H9 (cell line): ENCODE measurements around the gene MAST2. TPM values are rescaled to one million over a fixed set of nuclear protein-coding genes. Genes with fewer than 3 reads are reported as not detected.

ENCODE experiments used
- DNase-seq: peaks from one replicate; pipeline ENCODE4 v3.0.0-alpha.2; 2017
- H2AFZ ChIP-seq: one replicate; pipeline ENCODE4 v1.6.1; 2013; ENCODE audit warnings: mild to moderate bottlenecking, low read length, control low read depth, moderate library complexity
- H2AK5ac ChIP-seq: 2 replicates; pipeline ENCODE4 v1.6.1; 2013; ENCODE audit warnings: low read length, control low read depth, mixed read lengths; ENCODE audit not compliant: insufficient read length
- H2BK120ac ChIP-seq: one replicate; pipeline ENCODE4 v1.6.1; 2013; ENCODE audit warnings: low read depth, mild to moderate bottlenecking, low read length, control low read depth, inconsistent platforms; ENCODE audit not compliant: poor library complexity, severe bottlenecking
- H2BK12ac ChIP-seq: 2 replicates; pipeline ENCODE4 v1.6.1; 2013; ENCODE audit warnings: low read length, control low read depth, mixed read lengths, low read depth; ENCODE audit not compliant: insufficient read length
- H2BK15ac ChIP-seq: 2 replicates; pipeline ENCODE4 v1.6.1; 2013; ENCODE audit warnings: low read depth, low read length, control low read depth
- H2BK20ac ChIP-seq: one replicate; pipeline ENCODE4 v1.6.1; 2013; ENCODE audit warnings: low read depth, mild to moderate bottlenecking, low read length, control low read depth, inconsistent platforms; ENCODE audit not compliant: poor library complexity, severe bottlenecking
- H2BK5ac ChIP-seq: 2 replicates; pipeline ENCODE4 v1.6.1; 2013; ENCODE audit warnings: low read length, control low read depth, mixed read lengths; ENCODE audit not compliant: insufficient read length
- H3K14ac ChIP-seq: 2 replicates; pipeline ENCODE4 v1.6.1; 2013; ENCODE audit warnings: low read length, control low read depth; ENCODE audit not compliant: insufficient read depth
- H3K18ac ChIP-seq: 2 replicates; pipeline ENCODE4 v1.6.1; 2013; ENCODE audit warnings: low read depth, mild to moderate bottlenecking, mixed read lengths, low read length, control low read depth; ENCODE audit not compliant: insufficient read length
- H3K23ac ChIP-seq: 2 replicates; pipeline ENCODE4 v1.6.1; 2013; ENCODE audit warnings: low read length, control low read depth, mixed read lengths, low read depth; ENCODE audit not compliant: insufficient read length
- H3K23me2 ChIP-seq: 2 replicates; pipeline ENCODE4 v1.6.1; 2013; ENCODE audit warnings: low read depth, mild to moderate bottlenecking, mixed read lengths, low read length, control low read depth; ENCODE audit not compliant: insufficient read length, poor library complexity, severe bottlenecking
- H3K27ac ChIP-seq: 2 replicates; pipeline ENCODE4 v1.5.1; 2013; ENCODE audit warnings: low read length, control low read depth, mixed read lengths, low read depth; ENCODE audit not compliant: insufficient read length
- H3K27me3 ChIP-seq: 2 replicates; pipeline ENCODE4 v1.6.1; 2013; ENCODE audit warnings: low read length, control low read depth, inconsistent platforms; ENCODE audit not compliant: insufficient read depth
- H3K4ac ChIP-seq: 2 replicates; pipeline ENCODE4 v1.6.1; 2013; ENCODE audit warnings: low read depth, mild to moderate bottlenecking, control low read depth, inconsistent platforms, low read length, moderate library complexity
- H3K4me1 ChIP-seq: 2 replicates; pipeline ENCODE4 v1.6.1; 2013; ENCODE audit warnings: low read length, control low read depth, inconsistent platforms; ENCODE audit not compliant: insufficient read depth
- H3K4me2 ChIP-seq: 2 replicates; pipeline ENCODE4 v1.6.1; 2013; ENCODE audit warnings: low read length, control low read depth, mixed read lengths; ENCODE audit not compliant: insufficient read length, insufficient read depth
- H3K56ac ChIP-seq: 2 replicates; pipeline ENCODE4 v1.6.1; 2013; ENCODE audit warnings: low read depth, mild to moderate bottlenecking, mixed read lengths, low read length, control low read depth; ENCODE audit not compliant: insufficient read length
- H3K79me1 ChIP-seq: 2 replicates; pipeline ENCODE4 v1.6.1; 2013; ENCODE audit warnings: low read depth, mild to moderate bottlenecking, moderate library complexity, low read length, control low read depth, inconsistent platforms; ENCODE audit not compliant: insufficient read depth, poor library complexity, severe bottlenecking
- H3K79me2 ChIP-seq: 2 replicates; pipeline ENCODE4 v1.6.1; 2013; ENCODE audit warnings: low read length, control low read depth, inconsistent platforms; ENCODE audit not compliant: insufficient read depth
- H3K9ac ChIP-seq: 2 replicates; pipeline ENCODE4 v1.6.1; 2013; ENCODE audit warnings: low read length, control low read depth, mixed read lengths; ENCODE audit not compliant: insufficient read length; ENCODE audit errors: extremely low read depth
- H3K9me3 ChIP-seq: one replicate; pipeline ENCODE4 v1.6.1; 2013; ENCODE audit warnings: low read depth, low read length, inconsistent platforms; ENCODE audit not compliant: control insufficient read depth
- H3T11ph ChIP-seq: one replicate; pipeline ENCODE4 v1.6.1; 2013; ENCODE audit warnings: mild to moderate bottlenecking, low read length, control low read depth, inconsistent platforms
- H4K20me1 ChIP-seq: one replicate; pipeline ENCODE4 v1.6.1; 2013; ENCODE audit not compliant: control insufficient read depth, insufficient read length, insufficient read depth
- H4K5ac ChIP-seq: 2 replicates; pipeline ENCODE4 v1.6.1; 2013; ENCODE audit warnings: low read depth, mild to moderate bottlenecking, mixed read lengths, low read length, control low read depth; ENCODE audit not compliant: insufficient read length
- H4K8ac ChIP-seq: replicated peaks from 2 replicates; pipeline ENCODE4 v1.6.1; 2013; ENCODE audit warnings: low read length, control low read depth, mixed read lengths, low read depth; ENCODE audit not compliant: insufficient read length
- H4K91ac ChIP-seq: 2 replicates; pipeline ENCODE4 v1.6.1; 2013; ENCODE audit warnings: low read depth, mild to moderate bottlenecking, moderate library complexity, mixed read lengths, low read length, control low read depth; ENCODE audit not compliant: insufficient read length
- H3K27ac Mint-ChIP-seq, 3 experiments: 2 replicates in 2 of 3; 3 replicates in 1 of 3; pipeline ENCODE4 v1.8.0; 2020 to 2021; ENCODE audit warnings: mixed read lengths in 3 of 3, mild to moderate bottlenecking in 1 of 3, moderate library complexity in 1 of 3
- H3K27me3 Mint-ChIP-seq: 2 replicates; pipeline ENCODE4 v1.8.0; 2021; ENCODE audit warnings: low read depth, mild to moderate bottlenecking, moderate library complexity, mixed read lengths
- H3K36me3 Mint-ChIP-seq, 3 experiments: 2 replicates in 2 of 3; 3 replicates in 1 of 3; pipeline ENCODE4 v1.8.0; 2020 to 2021; ENCODE audit warnings: low read depth in 3 of 3, mixed read lengths in 3 of 3; ENCODE audit not compliant: insufficient read depth in 1 of 3
- H3K4me1 Mint-ChIP-seq, 2 experiments: 2 replicates each; pipeline ENCODE4 v1.8.0; 2020; ENCODE audit warnings: mixed read lengths in 2 of 2
- H3K4me3 Mint-ChIP-seq, 2 experiments: 2 replicates in 1 of 2; 3 replicates in 1 of 2; pipeline ENCODE4 v1.8.0; 2020 to 2021; ENCODE audit warnings: mild to moderate bottlenecking in 2 of 2, mixed read lengths in 2 of 2, moderate library complexity in 1 of 2
- H3K9me3 Mint-ChIP-seq, 2 experiments: 2 replicates in 1 of 2; 3 replicates in 1 of 2; pipeline ENCODE4 v1.8.0; 2020; ENCODE audit warnings: mild to moderate bottlenecking in 2 of 2, mixed read lengths in 2 of 2, moderate library complexity in 1 of 2
- WGBS: extraction: QIAGEN DNeasy Blood & Tissue Kit; methylation state at CpG from one replicate; pipeline ENCODE4 v1.1.7; 2013; ENCODE audit warnings: missing lambda C conversion rate, low lambda C conversion rate, mixed read lengths; ENCODE audit not compliant: insufficient read length; ENCODE audit errors: extremely low coverage; 5-methylcytosine and 5-hydroxymethylcytosine counted together
- total RNA-seq: library from RNA; stranded (reverse); gene quantifications from 2 replicates; pipeline ENCODE4 v1.2.1, GENCODE V29; 2021
- TF ChIP-seq, protein P1 (sequence below): fragments of 200-600 bp; sonication (generic); conservative IDR thresholded peaks from 3 replicates; pipeline ENCODE4 v1.8.0; 2021; ENCODE audit warnings: antibody characterized with exemption, mild to moderate bottlenecking

MAST2 gene
- total RNA-seq, 1 experiment from 2014 or later: 28.8 TPM

DNA sequence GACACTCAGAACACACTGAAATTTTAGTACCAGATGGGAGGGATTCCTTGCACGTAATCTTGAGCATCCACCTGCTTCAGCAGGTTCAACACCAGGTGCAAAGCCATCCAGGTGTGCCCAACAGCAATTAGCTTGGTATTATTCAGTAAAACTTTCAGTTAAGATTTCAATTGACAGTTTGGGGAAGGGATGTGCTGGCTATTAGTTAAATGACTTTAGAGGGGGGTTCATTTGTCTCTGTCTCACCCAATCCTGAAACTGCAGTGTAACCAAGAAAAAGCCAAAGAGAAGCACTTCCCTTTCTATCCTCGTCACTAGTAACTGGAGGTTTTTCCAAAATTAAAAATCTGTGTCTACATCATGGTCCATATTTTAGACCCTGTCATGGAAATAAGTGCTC lies 238.1 kb downstream of the MAST2 start:
- Histone ChIP-seq H3K14ac (no peak overlapping the region), H4K8ac (no peak overlapping the region), H3K56ac (no peak overlapping the region), H3K4ac (no peak overlapping the region), H3K23ac (no peak overlapping the region), H4K20me1 (no peaks in the 10 kb centered on the region), H3K9ac (no peak overlapping the region), H3K23me2 (no peaks in the 10 kb centered on the region), H3K18ac (no peak overlapping the region), H3K9me3 (no peaks in the 10 kb centered on the region), H2BK20ac (no peak overlapping the region), H4K91ac (no peak overlapping the region), H3T11ph (no peak overlapping the region), H3K79me2 (no peaks in the 10 kb centered on the region), H2BK120ac (no peak overlapping the region), H2BK15ac (no peak overlapping the region), H3K27me3 (no peaks in the 10 kb centered on the region), H2BK12ac (no peak overlapping the region), H3K79me1 (no peaks in the 10 kb centered on the region), H3K27ac (no peak overlapping the region), H3K4me1 (peaks cover 7% of the 10 kb centered on the region), H2BK5ac (no peak overlapping the region), H4K5ac (no peak overlapping the region), H2AK5ac (no peak overlapping the region), H2AFZ (no peak overlapping the region), H3K4me2 (no peak overlapping the region)
- no peak for DNase-seq
- no peak overlapping the region for H3K27ac Mint-ChIP-seq
- H3K4me3 Mint-ChIP-seq: no peak overlapping the region
- no peaks in the 10 kb centered on the region for H3K9me3 Mint-ChIP-seq
- peaks cover 18% of the 10 kb centered on the region for H3K27me3 Mint-ChIP-seq
- WGBS: no CpG with 5 or more reads among the region's 2 CpGs
- H3K36me3 Mint-ChIP-seq: peaks cover 3 to 20% (median 16%) of the 10 kb centered on the region in 3 experiments; a peak in 6 of 7 replicates
- TF ChIP-seq, protein P1, sequence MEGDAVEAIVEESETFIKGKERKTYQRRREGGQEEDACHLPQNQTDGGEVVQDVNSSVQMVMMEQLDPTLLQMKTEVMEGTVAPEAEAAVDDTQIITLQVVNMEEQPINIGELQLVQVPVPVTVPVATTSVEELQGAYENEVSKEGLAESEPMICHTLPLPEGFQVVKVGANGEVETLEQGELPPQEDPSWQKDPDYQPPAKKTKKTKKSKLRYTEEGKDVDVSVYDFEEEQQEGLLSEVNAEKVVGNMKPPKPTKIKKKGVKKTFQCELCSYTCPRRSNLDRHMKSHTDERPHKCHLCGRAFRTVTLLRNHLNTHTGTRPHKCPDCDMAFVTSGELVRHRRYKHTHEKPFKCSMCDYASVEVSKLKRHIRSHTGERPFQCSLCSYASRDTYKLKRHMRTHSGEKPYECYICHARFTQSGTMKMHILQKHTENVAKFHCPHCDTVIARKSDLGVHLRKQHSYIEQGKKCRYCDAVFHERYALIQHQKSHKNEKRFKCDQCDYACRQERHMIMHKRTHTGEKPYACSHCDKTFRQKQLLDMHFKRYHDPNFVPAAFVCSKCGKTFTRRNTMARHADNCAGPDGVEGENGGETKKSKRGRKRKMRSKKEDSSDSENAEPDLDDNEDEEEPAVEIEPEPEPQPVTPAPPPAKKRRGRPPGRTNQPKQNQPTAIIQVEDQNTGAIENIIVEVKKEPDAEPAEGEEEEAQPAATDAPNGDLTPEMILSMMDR: no peak
- peaks cover 17 to 19% of the 10 kb centered on the region in 2 experiments for H3K4me1 Mint-ChIP-seq
